H1 (cell line): ENCODE data around the gene PERCC1. TPM values are rescaled to one million over a fixed set of nuclear protein-coding genes. Genes with fewer than 3 reads are reported as not detected.

Experiments used
- CTCF ChIA-PET: fragments of 300-600 bp; sonication (Branson Sonifier 250); formaldehyde crosslinking; loops from one replicate; lab custom pipeline; 2021; ENCODE audit not compliant: partially characterized antibody; lab: Charles Lee
- POLR2A ChIA-PET: fragments of 300-600 bp; sonication (Branson Sonifier 250); formaldehyde crosslinking; loops from one replicate; lab custom pipeline; 2021; ENCODE audit warnings: inconsistent platforms; ENCODE audit not compliant: partially characterized antibody; lab: Charles Lee
- DNase-seq, 2 experiments: peaks; one replicate each; pipeline versions ENCODE4 v3.0.0 to v3.0.0-alpha.2; 2010 to 2022; ENCODE audit warnings: low spot score in 2 of 2, low read depth in 1 of 2, mixed read lengths in 1 of 2
- FAIRE-seq: peaks from 2 replicates; lab custom pipeline; 2011; peaks lifted over from hg19 to GRCh38; lab: Jason Lieb, UNC
- H2AFZ ChIP-seq: 2 replicates; pipeline ENCODE4 v1.8.1; 2012; ENCODE audit warnings: low read length, inconsistent platforms
- H2AK5ac ChIP-seq: 2 replicates; pipeline ENCODE4 v1.6.1; 2013; ENCODE audit warnings: low read depth, low read length
- H2BK120ac ChIP-seq: replicated peaks from 2 replicates; pipeline ENCODE3; 2013; ENCODE audit warnings: low read depth, low read length, inconsistent platforms
- H2BK12ac ChIP-seq: 2 replicates; pipeline ENCODE4 v1.6.1; 2013; ENCODE audit warnings: low read depth, low read length
- H2BK15ac ChIP-seq: 2 replicates; pipeline ENCODE4 v1.6.1; 2013; ENCODE audit warnings: low read length
- H2BK20ac ChIP-seq: 2 replicates; pipeline ENCODE4 v1.6.1; 2013; ENCODE audit warnings: low read length
- H2BK5ac ChIP-seq: 2 replicates; pipeline ENCODE4 v1.6.1; 2013; ENCODE audit warnings: low read depth, low read length
- H3K14ac ChIP-seq: 2 replicates; pipeline ENCODE4 v1.6.1; 2013; ENCODE audit warnings: inconsistent platforms; ENCODE audit not compliant: insufficient read length
- H3K18ac ChIP-seq: 2 replicates; pipeline ENCODE4 v1.6.1; 2013; ENCODE audit warnings: low read length; ENCODE audit errors: extremely low read depth
- H3K23ac ChIP-seq: 2 replicates; pipeline ENCODE4 v1.6.1; 2013; ENCODE audit warnings: inconsistent platforms; ENCODE audit not compliant: insufficient read length
- H3K23me2 ChIP-seq: 2 replicates; pipeline ENCODE4 v1.6.1; 2013; ENCODE audit warnings: low read depth, low read length
- H3K27ac ChIP-seq: 2 replicates; pipeline ENCODE4 v1.6.1; 2011; ENCODE audit warnings: low read depth, low read length, inconsistent platforms
- H3K27me3 ChIP-seq, 4 experiments: replicated peaks in 1 of 4; 1 replicate in 1 of 4; 2 replicates in 3 of 4; pipeline versions ENCODE4 v1.6.1 to v1.8.1; 2011 to 2013; ENCODE audit warnings: low read length in 3 of 4, mild to moderate bottlenecking in 3 of 4, inconsistent platforms in 2 of 4, mixed read lengths in 2 of 4, moderate library complexity in 1 of 4; ENCODE audit not compliant: control insufficient read depth in 3 of 4, insufficient read depth in 3 of 4; ENCODE audit errors: extremely low read depth in 1 of 4
- H3K36me3 ChIP-seq, 4 experiments: 2 replicates each; pipeline versions ENCODE4 v1.6.1 to v1.8.1; 2011 to 2013; ENCODE audit warnings: mild to moderate bottlenecking in 4 of 4, low read length in 3 of 4, moderate library complexity in 2 of 4, control low read depth in 1 of 4, inconsistent platforms in 1 of 4; ENCODE audit not compliant: insufficient read depth in 4 of 4, control insufficient read depth in 2 of 4
- H3K4ac ChIP-seq: replicated peaks from 2 replicates; pipeline ENCODE3; 2013; ENCODE audit warnings: low read length, low read depth, mixed read lengths, inconsistent platforms; ENCODE audit not compliant: insufficient read length
- H3K4me1 ChIP-seq, 4 experiments: replicated peaks in 1 of 4; 1 replicate in 1 of 4; 2 replicates in 3 of 4; pipeline versions ENCODE4 v1.6.1 to v1.8.1; 2011 to 2013; ENCODE audit warnings: low read length in 3 of 4, inconsistent platforms in 2 of 4, mixed read lengths in 1 of 4; ENCODE audit not compliant: insufficient read depth in 4 of 4, control insufficient read depth in 3 of 4
- H3K4me2 ChIP-seq, 2 experiments: 2 replicates each; pipeline versions ENCODE4 v1.6.1 to v1.8.1; 2011 to 2013; ENCODE audit warnings: low read depth in 2 of 2, low read length in 2 of 2, control low read depth in 1 of 2, inconsistent platforms in 1 of 2, mild to moderate bottlenecking in 1 of 2; ENCODE audit not compliant: insufficient read depth in 1 of 2
- H3K4me3 ChIP-seq, 4 experiments: fragments of 200-600, 300-600 bp in 1 of 4; sonication (generic), shearing (Covaris generic), sonication (Bioruptor Twin) in 1 of 4; 2 replicates each; pipeline versions ENCODE4 v1.5.1 to v1.8.1; 2011 to 2016; ENCODE audit warnings: low read length in 4 of 4, low read depth in 3 of 4, control low read depth in 2 of 4, inconsistent platforms in 2 of 4, mild to moderate bottlenecking in 2 of 4, mixed read lengths in 1 of 4, moderate library complexity in 1 of 4; ENCODE audit not compliant: insufficient read depth in 2 of 4; ENCODE audit errors: extremely low read depth in 1 of 4
- H3K56ac ChIP-seq: replicated peaks from 2 replicates; pipeline ENCODE3; 2013; ENCODE audit warnings: low read depth, mild to moderate bottlenecking, mixed read lengths, low read length, inconsistent platforms; ENCODE audit not compliant: insufficient read length
- H3K79me1 ChIP-seq: 2 replicates; pipeline ENCODE4 v1.6.1; 2013; ENCODE audit warnings: low read depth, low read length, control low read depth
- H3K79me2 ChIP-seq, 2 experiments: 2 replicates each; pipeline versions ENCODE4 v1.6.1 to v1.8.1; 2012 to 2013; ENCODE audit warnings: low read length in 2 of 2, mild to moderate bottlenecking in 2 of 2, inconsistent platforms in 1 of 2; ENCODE audit not compliant: insufficient read depth in 2 of 2, control insufficient read depth in 1 of 2
- H3K9ac ChIP-seq, 4 experiments: replicated peaks in 1 of 4; 1 replicate in 1 of 4; 2 replicates in 3 of 4; pipeline versions ENCODE4 v1.6.1 to v1.8.1; 2011 to 2013; ENCODE audit warnings: low read depth in 3 of 4, low read length in 3 of 4, control low read depth in 2 of 4, mild to moderate bottlenecking in 2 of 4, moderate library complexity in 2 of 4, inconsistent platforms in 1 of 4; ENCODE audit errors: extremely low read depth in 1 of 4
- H3K9me3 ChIP-seq, 2 experiments: 2 replicates each; pipeline versions ENCODE4 v1.6.1 to v1.8.1; 2012 to 2013; ENCODE audit warnings: mild to moderate bottlenecking in 2 of 2, moderate library complexity in 2 of 2, control low read depth in 1 of 2, inconsistent platforms in 1 of 2, low read depth in 1 of 2, low read length in 1 of 2, mixed read lengths in 1 of 2; ENCODE audit not compliant: insufficient read depth in 2 of 2
- H4K20me1 ChIP-seq, 2 experiments: replicated peaks in 1 of 2; 2 replicates each; pipeline versions ENCODE3 to v1.8.1; 2011 to 2013; ENCODE audit warnings: inconsistent platforms in 2 of 2, low read length in 2 of 2, mild to moderate bottlenecking in 1 of 2; ENCODE audit not compliant: insufficient read depth in 2 of 2, control insufficient read depth in 1 of 2
- H4K5ac ChIP-seq: 2 replicates; pipeline ENCODE4 v1.6.1; 2013; ENCODE audit warnings: low read length, low read depth, mixed read lengths, inconsistent platforms; ENCODE audit not compliant: insufficient read length
- H4K8ac ChIP-seq: 2 replicates; pipeline ENCODE4 v1.8.0; 2013; ENCODE audit warnings: mild to moderate bottlenecking, moderate library complexity, low read length, inconsistent platforms; ENCODE audit not compliant: insufficient read depth; ENCODE audit errors: extremely low read depth
- H4K91ac ChIP-seq: replicated peaks from 2 replicates; pipeline ENCODE3; 2013; ENCODE audit warnings: low read length, mixed read lengths, inconsistent platforms; ENCODE audit not compliant: insufficient read length
- ASH2L ChIP-seq: fragments of 200-600, 300-600 bp; sonication (generic); IDR thresholded peaks from one replicate; pipeline ENCODE4 v1.7.1; 2017; ENCODE audit warnings: low read length
- CBX8 ChIP-seq: fragments of 300-800, 300-1000 bp; sonication (generic); IDR thresholded peaks from 2 replicates; pipeline ENCODE4 v1.7.1; 2016; ENCODE audit warnings: low read depth, low read length, borderline replicate concordance
- HDAC2 ChIP-seq, 2 experiments: fragments of 300-600 bp in 1 of 2; sonication (generic) in 1 of 2; IDR thresholded peaks; 2 replicates each; pipeline ENCODE4 v1.6.1; 2011 to 2012; ENCODE audit warnings: low read depth in 2 of 2, low read length in 2 of 2, mild to moderate bottlenecking in 2 of 2, moderate library complexity in 2 of 2, borderline replicate concordance in 1 of 2, inconsistent platforms in 1 of 2
- SIX5 ChIP-seq: IDR thresholded peaks from 2 replicates; pipeline ENCODE4 v1.6.1; 2011; ENCODE audit warnings: mild to moderate bottlenecking, low read depth, low read length
- SP2 ChIP-seq: IDR thresholded peaks from 2 replicates; pipeline ENCODE4 v1.6.1; 2012; ENCODE audit warnings: mild to moderate bottlenecking, low read length, inconsistent platforms
- SUZ12 ChIP-seq: fragments of 200-600 bp; sonication (generic); IDR thresholded peaks from 2 replicates; pipeline ENCODE4 v1.6.1; 2012; ENCODE audit warnings: mild to moderate bottlenecking, inconsistent platforms, low read length, moderate library complexity, mixed read lengths
- WGBS, 2 experiments: shearing (Covaris generic) in 1 of 2; methylation state at CpG; one replicate each; pipeline versions ENCODE4 v1.1.6 to v1.1.7; 2013 to 2015; ENCODE audit warnings: low lambda C conversion rate in 2 of 2, mixed read lengths in 2 of 2, inconsistent platforms in 1 of 2, low coverage in 1 of 2, missing lambda C conversion rate in 1 of 2; ENCODE audit not compliant: insufficient replicate concordance in 2 of 2, insufficient coverage in 1 of 2, insufficient read length in 1 of 2; ENCODE audit errors: extremely low coverage in 1 of 2, missing lambda C conversion rate in 1 of 2; 5-methylcytosine and 5-hydroxymethylcytosine counted together
- polyA plus RNA-seq, 7 experiments: library from polyadenylated mRNA; depleted of rRNA in 3 of 7; stranded (reverse) in 5 of 7; unstranded in 2 of 7; fragments of >200 nt in 5 of 7; fragments of 200-250 nt in 2 of 7; gene quantifications; 1 replicate in 5 of 7; 2 replicates in 1 of 7; 4 replicates in 1 of 7; pipeline versions ENCODE4 v1.2.1 to v1.2.3, GENCODE V29; 2011 to 2013; ENCODE audit warnings: missing spikeins in 2 of 7, mixed read lengths in 2 of 7
- total RNA-seq: library from RNA; stranded (reverse); fragmentation: NEBNext Ultra II Directional; extraction: Animal tissue kit (Norgen Biotek cat#: 25700); gene quantifications from 2 replicates; pipeline ENCODE4 v1.2.1, GENCODE V29; 2021

Gene PERCC1
- total and polyA plus RNA-seq, 2 of the 8 experiments (the other 6 are each of a cell fraction or from before 2014, with no cell fraction given), result not detected

DNA sequence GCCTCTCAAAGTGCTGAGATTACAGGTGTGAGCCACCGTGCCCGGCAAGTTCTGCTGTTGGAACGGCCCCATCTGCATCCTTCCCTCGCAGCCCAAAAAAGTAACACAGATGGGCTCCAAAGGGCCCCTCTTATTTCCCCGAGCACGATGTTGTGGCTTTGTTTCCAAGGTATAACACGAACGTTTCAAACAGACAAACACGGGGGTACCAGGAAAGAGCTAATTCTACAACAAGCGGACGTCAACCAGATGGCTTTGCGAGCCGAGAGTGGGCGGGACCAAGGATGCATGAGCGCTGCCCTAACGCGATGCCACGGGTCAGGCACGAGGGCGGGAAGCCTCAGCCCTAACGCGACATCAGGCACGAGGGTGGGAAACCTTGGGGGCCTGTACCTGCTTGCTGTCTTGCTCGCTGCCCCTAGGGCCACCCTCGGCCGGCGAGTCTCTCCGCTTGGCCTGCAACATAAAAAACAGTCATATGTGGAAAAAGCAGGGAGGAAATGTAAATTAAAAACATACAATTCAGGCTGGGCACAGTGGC, 40.6 kb upstream of the PERCC1 start:
- FAIRE-seq (no peak), DNase-seq (no peak)
- no peak overlapping the region for H2BK120ac ChIP-seq
- H2AFZ ChIP-seq, result no peak overlapping the region
- H3K79me2 ChIP-seq, result no peaks in the 10 kb centered on the region
- H3K27me3 ChIP-seq, result no peaks in the 10 kb centered on the region
- POLR2A ChIA-PET, result interaction anchor here (1.1 to 1.5 kb wide), 3 partner anchors 9 to 30 kb away, joined by 3 read pairs; partner anchors contain the start of gene UQCC4
- no peak overlapping the region for H2BK15ac ChIP-seq
- H3K23ac ChIP-seq, result no peak overlapping the region
- no peak overlapping the region for H4K91ac ChIP-seq
- no peak overlapping the region for H3K18ac ChIP-seq
- H2AK5ac ChIP-seq, result no peak overlapping the region
- no peaks in the 10 kb centered on the region for H3K79me1 ChIP-seq
- no peak overlapping the region for H2BK20ac ChIP-seq
- H3K9me3 ChIP-seq, result no peaks in the 10 kb centered on the region
- H3K36me3 ChIP-seq, result peaks cover 3 to 9% (median 4%) of the 10 kb centered on the region in 4 experiments; a peak in 5 of 8 replicates
- H3K4ac ChIP-seq, result no peak overlapping the region
- peaks cover 0 to 5% of the 10 kb centered on the region in 2 experiments for H4K20me1 ChIP-seq
- no peak overlapping the region for H3K56ac ChIP-seq
- no peak overlapping the region for H3K14ac ChIP-seq
- no peaks in the 10 kb centered on the region for H3K4me1 ChIP-seq
- no peak overlapping the region for H3K27ac ChIP-seq
- no peak overlapping the region for H3K9ac ChIP-seq
- WGBS, 2 experiments, result 87% methylated on average over 25 of the region's 28 CpGs; no CpG with 5 or more reads in 1 of the 2 experiments
- no peak overlapping the region for H4K5ac ChIP-seq
- no peaks in the 10 kb centered on the region for H3K23me2 ChIP-seq
- no peak overlapping the region for H4K8ac ChIP-seq
- CTCF ChIA-PET, result interaction anchor here (0.9 to 1.4 kb wide), 2 partner anchors 14 to 27 kb away, joined by 3 read pairs; no protein-coding TSS in a partner anchor
- no peak overlapping the region for H2BK5ac ChIP-seq
- no peak overlapping the region for H2BK12ac ChIP-seq
- H3K4me2 ChIP-seq, result no peak overlapping the region
- TF ChIP-seq SP2 (no peak), ASH2L (no peak), SUZ12 (no peak), SIX5 (no peak), HDAC2 (IDR thresholded peaks at IDR 0.05; ENCODE audit: borderline replicate concordance in 1 of 2, low read depth in 2 of 2, low read length in 2 of 2) (no peak), CBX8 (no peak)
- H3K4me3 ChIP-seq, result no peak overlapping the region
